ENCODE data around the gene PNPLA7. TPM values are rescaled to one million over a fixed set of nuclear protein-coding genes. Genes with fewer than 3 reads are reported as not detected.

The PNPLA7 gene
- total and polyA plus RNA-seq, 2 donors (not counting 1 experiment from before 2014, with no cell fraction given) = 18.7 to 29.9 TPM

- TF ChIP-seq EZH2 (IDR thresholded peaks at IDR 0.05; ENCODE audit: borderline replicate concordance, insufficient read depth, low read depth, low read length, poor library complexity, severe bottlenecking) (no peak), CTCF (IDR thresholded peaks at IDR 0.05) (no peak)
- H2AFZ ChIP-seq (ENCODE audit: insufficient read depth, low read depth, low read length, poor library complexity, severe bottlenecking) = no peak overlapping the region
- H3K27me3 ChIP-seq (replicated peaks in 1 of 4; ENCODE audit: control extremely low read depth in 1 of 4, control insufficient read depth in 3 of 4, insufficient read depth in 4 of 4, low read length in 3 of 4) = no peaks in the 10 kb centered on the region
- H4K20me1 ChIP-seq (ENCODE audit: control insufficient read depth, insufficient read depth, low read length, poor library complexity, severe bottlenecking) = no peaks in the 10 kb centered on the region
- H3K9ac ChIP-seq (ENCODE audit: low read length) = no peak overlapping the region
- ChIA-PET CTCF (no interaction called here), POLR2A (no interaction called here)
- intact Hi-C loops (cut with micrococcal nuclease) = no loop called here
- Mint-ChIP-seq H3K4me3 (no peak overlapping the region), H3K27ac (no peak overlapping the region), H3K9me3 (ENCODE audit: insufficient read depth) (peaks cover 7% of the 10 kb centered on the region), H3K27me3 (no peaks in the 10 kb centered on the region), H3K4me1 (no peaks in the 10 kb centered on the region)
- DNase-seq = no peak
- peaks cover 1 to 11% (median 10%) of the 10 kb centered on the region in 3 donors for H3K9me3 ChIP-seq (ENCODE audit: control extremely low read depth in 1 of 3, control insufficient read depth in 2 of 3, insufficient read depth in 1 of 3, low read length in 2 of 3)
- no peaks in the 10 kb centered on the region for H3K79me2 ChIP-seq (ENCODE audit: control insufficient read depth, insufficient read depth, low read length)
- no peaks in the 10 kb centered on the region for H3K36me3 ChIP-seq (replicated peaks in 1 of 2; ENCODE audit: control extremely low read depth in 1 of 2, control insufficient read depth in 1 of 2, extremely low read depth in 1 of 2, insufficient read depth in 2 of 2, low read length in 1 of 2)
- no peak overlapping the region for H3K27ac ChIP-seq (ENCODE audit: low read length in 2 of 2)
- ATAC-seq (ENCODE audit: low read depth) = no peak
- no peak overlapping the region for H3K4me3 ChIP-seq (ENCODE audit: control extremely low read depth in 1 of 5, extremely low read depth in 1 of 5, insufficient read depth in 1 of 5, low read depth in 2 of 5, low read length in 4 of 5)
- no peaks in the 10 kb centered on the region for H3K4me1 ChIP-seq (ENCODE audit: control insufficient read depth in 2 of 2, insufficient read depth in 2 of 2, low read length in 2 of 2)
- H3K4me2 ChIP-seq (replicated peaks; ENCODE audit: low read depth, low read length, poor library complexity, severe bottlenecking) = no peak overlapping the region
- 94% methylated on average over 30 of the region's 32 CpGs for WGBS (ENCODE audit: insufficient coverage)
Measured at GRCh38 chr9:137479892-137480685, 70.1 kb downstream of the PNPLA7 start.

Data from B cell (primary cell).